Measurements from ENCODE around the gene SP7.
"Not testable (repeated sequence)": the region's sequence is repeated elsewhere in the genome, so short reads cannot be mapped to it uniquely, and the experiment has no call there.

SP7 gene

DNA sequence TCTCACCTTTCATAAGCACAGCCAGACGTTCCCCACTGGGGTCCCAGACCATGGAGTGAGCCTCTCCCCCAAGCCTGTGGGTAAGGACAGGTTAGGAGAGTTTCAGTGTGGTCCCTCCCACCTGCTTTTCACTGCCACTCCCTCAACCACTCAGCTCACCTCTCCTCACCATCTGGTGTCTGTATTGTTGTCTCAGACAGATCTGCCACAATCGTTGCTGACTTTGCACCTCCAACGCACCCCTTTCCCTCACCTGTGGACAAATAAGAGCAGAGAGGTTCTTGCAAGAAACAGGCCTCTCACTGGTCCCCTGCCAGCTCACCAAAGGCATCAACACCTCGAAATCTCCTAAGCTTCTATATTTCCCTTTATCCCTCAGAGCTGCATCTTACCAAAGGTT is 27.9 kb downstream of the SP7 start:
- no peak for DNase-seq

DNA sequence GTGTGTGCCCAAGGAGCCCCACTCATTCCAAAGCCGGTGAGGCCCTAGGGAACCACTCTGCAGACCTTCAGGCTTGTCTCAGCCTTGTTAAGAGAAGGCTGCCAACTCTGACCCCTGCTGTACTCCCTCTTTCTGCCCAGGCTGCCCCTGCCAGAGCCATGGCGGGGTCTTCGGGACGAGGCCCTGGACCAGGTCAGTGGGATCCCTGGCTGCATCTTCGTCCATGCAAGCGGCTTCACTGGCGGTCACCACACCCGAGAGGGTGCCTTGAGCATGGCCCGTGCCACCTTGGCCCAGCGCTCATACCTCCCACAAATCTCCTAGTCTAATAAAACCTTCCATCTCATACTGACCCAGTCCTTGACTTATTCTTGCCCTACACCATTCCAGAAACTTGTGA is 29.3 kb downstream of the SP7 start:
- DNase-seq, result no peak

DNA sequence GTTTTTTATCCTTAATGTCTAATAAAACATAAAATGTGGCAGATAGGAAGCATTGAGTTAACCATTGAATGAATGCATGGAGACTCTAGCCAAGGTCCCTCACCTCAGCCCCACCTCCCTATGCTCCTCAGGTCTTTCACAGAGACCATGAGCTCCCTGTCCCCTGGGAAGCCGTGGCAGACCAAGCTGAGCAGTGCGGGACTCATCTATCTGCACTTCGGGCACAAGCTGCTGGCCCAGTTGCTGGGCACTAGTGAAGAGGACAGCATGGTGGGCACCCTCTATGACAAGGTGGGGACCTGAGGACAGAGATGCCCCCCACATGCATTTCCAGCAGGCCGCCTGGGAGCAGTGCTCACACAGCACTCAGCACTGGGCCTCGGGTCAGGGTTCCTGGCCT is 33.3 kb downstream of the SP7 start:
- no peak for DNase-seq

DNA sequence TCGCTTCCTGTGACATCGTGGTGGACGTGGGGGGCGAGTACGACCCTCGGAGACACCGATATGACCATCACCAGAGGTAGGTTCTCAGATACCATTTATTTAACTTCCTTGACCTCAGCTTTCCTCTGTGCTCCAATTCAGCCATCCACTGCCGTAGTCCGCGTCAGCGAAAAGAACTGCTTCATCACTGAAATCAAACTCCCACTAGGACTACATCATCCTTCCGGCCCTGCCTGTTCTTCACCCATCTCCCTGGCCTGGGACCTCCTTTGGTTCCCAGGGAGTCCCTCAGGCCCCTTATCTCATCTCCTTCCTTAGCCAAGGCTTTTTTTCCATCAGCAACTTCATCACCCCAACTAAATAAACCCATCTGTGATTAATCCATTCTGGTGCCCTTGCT is 36.0 kb downstream of the SP7 start:
- DNase-seq, result peak; percentile 55

DNA sequence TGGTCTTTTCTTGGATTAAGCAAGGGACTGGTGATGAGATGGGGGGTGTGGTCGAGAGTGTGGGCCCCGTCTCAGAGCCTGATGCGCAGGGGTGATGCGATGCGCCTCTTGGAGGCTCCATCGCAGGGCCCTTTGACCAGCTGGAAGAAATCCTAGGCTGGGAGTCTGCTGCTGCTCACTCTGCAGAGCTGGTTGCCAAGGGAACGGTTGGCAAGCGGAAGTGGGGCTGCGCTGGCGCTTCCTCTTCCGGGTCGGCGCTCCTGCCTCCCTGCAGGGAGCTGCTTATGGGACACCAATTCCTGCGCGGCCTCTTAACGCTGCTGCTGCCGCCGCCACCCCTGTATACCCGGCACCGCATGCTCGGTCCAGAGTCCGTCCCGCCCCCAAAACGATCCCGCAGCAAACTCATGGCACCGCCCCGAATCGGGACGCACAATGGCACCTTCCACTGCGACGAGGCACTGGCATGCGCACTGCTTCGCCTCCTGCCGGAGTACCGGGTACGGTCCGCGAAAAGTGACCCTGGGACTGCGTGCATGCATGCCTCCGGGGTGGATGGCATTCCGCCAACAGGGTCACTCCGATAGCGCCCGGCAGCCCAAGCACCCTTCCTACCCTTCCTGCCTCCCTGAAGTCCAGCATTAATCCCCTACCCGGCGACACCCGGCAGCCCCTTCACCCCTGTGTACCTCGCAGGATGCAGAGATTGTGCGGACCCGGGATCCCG is 36.5 kb downstream of the SP7 start, which contains the start of gene MYG1:
Gene MYG1, plus strand, starts transcription at position 242 of the 727 bp plus-strand sequence. Its CDS starts 43 bp downstream, at position 285.
- DNase-seq, result peak; percentile 92

DNA sequence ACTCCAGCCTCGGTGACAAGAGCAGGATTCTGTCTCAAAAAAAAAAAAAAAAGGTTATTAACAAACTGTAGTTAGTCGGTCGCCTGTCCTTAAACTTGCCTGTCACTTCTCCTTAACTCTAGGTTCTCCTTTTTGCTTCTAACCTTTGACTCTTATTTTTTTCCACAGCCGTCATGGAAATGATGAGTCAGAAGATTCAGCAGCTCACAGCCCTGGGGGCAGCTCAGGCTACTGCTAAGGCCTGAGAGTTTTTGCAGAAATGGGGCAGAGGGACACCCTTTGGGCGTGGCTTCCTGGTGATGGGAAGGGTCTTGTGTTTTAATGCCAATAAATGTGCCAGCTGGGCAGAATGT is 37.1 kb downstream of the SP7 start:
- DNase-seq, result peak; percentile 52

DNA sequence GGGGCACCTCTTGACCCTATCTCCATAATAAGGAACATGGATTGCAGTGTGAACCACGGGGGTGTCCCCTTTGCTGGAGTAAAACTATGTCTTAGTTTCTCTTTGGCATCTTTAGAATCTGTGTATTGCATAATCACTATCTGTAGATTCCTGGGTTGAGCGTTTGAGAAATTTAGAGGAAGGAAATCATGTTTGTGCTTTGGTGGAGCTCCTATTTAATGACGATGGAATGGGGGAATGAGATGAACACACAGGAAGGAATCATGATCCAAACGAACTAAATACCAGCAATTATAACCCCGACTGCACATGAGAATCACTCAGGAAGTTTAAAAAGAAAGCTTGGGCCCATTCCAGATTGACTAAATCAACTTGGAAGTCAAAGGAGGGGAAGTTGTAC is 38.0 kb downstream of the SP7 start:
- no peak for DNase-seq

DNA sequence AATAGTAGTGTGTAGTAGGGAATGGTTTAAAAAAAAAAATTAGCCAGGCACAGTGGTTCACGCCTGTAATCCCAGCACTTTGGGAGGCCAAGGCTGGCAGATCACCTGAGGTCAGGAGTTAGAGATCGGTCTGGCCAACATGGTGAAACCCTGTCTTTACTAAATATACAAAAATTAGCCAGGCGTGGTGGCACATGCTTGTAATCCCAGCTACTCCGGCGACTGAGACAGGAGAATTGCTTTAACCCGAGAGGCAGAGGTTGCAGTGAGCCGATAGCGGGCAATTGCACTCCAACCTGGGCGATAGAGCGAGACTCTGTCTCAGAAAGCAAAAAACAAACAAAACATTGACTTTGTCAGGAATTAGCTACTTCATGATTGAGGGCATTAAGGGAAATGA is 39.0 kb downstream of the SP7 start:
- not testable (repeated sequence) for DNase-seq

DNA sequence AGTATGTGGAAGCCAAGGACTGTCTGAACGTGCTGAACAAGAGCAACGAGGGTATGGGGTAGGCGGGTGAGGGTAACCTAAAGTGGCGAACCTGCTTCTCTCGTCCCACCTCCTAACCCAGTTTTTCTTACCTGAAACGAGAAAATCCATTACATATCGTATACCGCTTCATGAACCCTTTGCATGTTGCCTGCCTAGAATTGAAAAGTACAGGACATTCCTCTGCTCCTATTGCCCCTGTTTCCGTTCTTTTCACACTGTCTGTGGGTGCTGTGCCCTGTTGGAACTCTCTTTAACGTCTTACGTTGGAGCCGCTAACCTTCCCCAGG is 40.3 kb downstream of the SP7 start:
- DNase-seq, result no peak

DNA sequence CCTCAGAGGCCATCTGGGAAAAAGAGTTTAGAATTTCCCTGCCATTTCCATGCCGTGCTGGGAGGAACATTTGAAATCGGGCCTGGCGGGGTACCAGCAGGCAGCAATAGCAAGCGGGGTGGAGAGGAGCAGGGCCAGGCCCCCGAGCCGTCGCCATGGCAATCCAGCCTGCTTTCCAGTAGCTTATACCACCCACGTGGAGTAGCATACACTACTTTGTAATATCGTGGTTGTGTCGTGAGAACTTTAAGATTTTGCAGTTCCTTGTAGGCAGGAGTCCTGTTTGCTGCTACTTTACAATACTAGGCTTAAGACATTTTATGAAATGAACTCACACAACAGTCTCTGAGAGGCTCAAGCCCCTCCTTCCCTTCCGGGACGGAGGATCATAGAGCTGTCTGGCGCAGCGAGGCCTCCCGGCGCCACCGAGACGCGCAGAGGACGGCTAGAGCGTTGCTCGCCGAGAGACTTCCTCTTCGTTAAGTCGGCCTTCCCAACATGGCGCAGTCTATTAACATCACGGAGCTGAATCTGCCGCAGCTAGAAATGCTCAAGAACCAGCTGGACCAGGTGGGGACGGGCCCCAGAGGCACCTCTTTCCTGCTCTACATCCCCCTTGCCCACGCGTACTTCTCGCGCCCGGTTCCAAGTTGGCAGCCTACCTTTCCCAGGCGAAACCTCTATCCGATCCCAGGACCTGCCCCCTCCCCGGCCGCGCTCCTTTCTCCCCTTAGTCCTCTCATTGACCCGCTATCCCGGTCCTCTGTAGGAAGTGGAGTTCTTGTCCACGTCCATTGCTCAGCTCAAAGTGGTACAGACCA is 40.9 kb downstream of the SP7 start, which contains the start of gene PFDN5:
Gene PFDN5, plus strand, starts transcription at position 473 of the 821 bp plus-strand sequence. Its CDS starts 26 bp downstream, at position 499.
- peak; percentile 91 for DNase-seq

DNA sequence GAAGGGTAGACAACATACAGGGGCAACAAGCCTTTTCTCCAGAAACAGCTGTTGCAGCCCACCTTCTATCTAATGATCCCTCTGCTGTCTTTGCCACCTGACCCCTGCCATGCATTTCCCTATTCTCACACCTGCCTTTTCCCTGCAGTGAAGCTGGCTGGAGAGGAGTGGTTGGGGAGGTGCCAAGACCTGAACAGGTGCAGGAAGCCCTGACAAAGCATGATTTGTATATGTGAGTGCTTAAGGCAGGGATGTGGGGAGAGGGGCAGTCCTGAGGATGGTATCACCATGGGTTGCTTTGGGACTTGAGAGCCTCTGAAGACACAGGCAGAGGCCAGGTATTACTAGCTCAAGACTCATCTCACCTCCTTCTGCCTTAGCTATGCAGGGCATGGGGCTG is 43.7 kb downstream of the SP7 start:
- no peak for DNase-seq

DNA sequence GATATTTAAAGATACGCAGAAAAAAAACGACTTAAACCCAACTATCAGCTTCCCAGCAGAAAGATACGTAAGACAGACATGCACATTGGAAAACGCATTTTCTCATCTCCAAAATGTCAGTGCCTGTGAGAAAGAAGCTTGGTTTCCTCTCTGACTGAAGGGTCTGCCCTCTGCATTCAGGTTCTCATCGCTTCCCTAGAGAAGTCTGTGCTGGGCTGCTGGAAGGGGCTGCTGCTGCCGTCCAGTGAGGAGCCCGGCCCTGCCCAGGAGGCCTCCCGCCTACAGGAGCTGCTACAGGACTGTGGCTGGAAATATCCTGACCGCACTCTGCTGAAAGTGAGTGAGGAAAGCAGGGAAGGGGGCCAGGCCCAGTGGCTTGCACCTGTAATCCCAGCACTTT is 45.5 kb downstream of the SP7 start:
- DNase-seq, result peak; percentile 34

DNA sequence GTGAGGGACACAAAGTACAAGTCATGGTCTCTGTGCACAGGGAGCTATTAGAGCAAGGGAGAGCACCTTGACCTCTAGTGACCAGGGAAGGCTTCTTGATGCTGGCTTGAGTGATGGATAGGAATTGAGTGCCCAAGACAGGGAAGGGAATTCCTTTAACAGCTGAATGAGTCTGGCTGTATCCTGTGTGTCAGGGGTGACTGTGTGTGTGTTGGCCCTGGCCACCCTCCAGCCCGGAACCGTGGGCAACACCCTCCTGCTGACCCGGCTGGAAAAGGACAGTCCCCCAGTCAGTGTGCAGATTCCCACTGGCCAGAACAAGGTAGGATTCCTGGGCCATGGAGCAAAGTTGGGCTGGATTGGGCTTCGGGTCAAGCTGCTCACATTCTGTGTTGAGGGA is 46.3 kb downstream of the SP7 start:
- DNase-seq, result no peak

DNA sequence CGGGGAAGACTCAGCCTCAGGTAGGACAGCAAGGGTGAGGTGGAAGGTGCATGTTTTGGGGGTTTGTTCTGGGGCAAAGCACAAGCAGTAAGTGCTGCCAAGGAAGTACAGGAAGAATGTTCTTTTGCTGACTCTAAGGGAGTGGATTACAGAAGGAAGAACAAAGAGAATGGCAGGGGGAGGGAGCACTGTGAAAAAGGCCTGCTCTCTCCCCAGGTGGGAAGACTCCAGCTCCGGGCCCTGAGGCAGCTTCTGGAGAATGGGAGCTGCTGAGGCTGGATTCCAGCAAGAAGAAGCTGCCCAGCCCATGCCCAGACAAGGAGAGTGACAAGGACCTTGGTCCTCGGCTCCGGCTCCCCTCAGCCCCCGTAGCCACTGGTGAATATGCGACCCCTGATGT is 47.8 kb downstream of the SP7 start:
- DNase-seq, result no peak

DNA sequence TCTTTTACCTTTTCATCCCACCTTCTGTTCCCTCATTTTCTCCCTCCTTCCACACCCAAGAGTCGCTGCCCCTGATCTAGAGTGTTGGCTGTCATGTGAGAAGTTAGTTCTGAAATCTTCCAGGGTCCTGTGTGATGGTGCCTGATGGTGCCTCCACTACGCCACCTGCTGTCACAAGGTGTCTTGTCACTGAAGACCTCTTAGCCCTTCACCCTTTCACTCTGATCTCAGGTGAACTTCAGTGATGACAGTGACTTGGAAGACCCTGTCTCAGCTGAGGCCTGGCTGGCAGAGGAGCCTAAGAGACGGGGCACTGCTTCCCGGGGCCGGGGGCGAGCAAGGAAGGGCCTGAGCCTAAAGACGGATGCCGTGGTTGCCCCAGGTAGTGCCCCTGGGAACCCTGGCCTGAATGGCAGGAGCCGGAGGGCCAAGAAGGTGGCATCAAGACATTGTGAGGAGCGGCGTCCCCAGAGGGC is 48.4 kb downstream of the SP7 start:
- peak; percentile 72 for DNase-seq

DNA sequence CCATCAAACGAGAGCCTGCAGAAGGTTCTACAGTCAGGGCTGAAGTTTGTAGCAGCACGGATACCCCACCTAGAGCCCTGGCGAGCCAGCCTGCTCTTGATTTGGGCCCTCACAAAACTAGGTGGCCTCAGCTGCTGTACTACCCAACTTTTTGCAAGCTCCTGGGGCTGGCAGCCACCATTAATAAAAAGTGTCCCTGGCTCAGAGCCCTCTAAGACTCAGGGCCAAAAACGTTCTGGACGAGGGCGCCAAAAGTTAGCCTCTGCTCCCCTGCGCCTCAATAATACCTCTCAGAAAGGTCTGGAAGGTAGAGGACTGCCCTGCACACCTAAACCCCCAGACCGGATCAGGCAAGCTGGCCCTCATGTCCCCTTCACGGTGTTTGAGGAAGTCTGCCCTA is 49.7 kb downstream of the SP7 start:
- no peak for DNase-seq

DNA sequence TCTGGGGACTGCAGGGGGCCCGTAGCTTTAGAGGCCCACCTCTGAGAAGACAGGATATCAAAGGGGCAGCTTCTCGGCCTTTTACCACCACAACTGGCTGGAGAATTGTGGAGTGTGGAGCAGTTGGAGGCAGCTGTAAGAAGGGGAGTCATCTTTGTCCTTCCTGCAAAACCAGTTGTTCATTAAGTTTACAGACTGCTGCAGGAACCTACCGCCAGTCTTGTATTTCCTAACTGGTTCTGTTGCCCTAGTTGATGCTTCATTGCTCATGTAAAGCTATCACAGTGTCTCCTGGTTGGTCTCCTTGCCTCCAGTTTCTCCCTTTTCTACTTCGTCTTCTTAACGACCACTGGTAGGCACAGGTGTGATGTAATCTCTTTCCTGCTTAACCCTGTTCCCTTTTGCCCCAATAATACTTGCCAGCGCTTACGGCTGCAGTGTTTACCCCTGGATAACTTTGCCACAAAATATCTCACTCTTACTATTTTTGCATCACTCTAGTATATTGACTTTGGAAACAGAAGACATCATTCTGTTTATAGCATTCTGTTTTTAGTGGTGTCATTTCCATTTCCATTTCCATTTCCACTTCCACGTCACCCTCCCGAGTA is 56.2 kb downstream of the SP7 start:
- no peak for DNase-seq

DNA sequence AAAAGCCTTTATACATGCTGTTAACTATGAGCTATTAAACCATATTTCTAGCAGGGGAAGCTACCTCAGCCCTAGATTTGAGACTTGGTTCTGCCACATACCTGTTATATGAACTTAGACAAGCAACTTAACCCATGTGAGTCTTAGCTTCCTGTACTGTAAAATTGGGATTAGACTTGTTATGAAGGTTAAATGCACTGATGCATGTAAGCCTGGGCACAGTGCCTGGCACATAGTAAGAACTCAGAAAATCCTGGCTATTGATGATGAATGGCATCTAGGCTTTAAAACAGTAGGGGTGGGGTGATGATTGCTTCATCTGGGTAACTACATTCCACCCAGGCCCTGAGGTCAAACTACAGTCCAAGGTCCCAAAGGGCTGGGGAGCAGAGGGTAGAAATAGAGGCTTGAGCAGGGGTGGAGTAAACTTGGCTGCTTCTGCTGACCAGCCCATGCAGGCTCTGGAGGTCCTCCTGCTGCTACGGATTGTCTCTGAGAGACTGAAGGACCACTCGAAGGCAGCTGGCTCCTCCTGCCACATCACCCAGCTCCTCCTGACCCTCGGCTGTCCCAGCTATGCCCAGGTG is 56.8 kb downstream of the SP7 start:
- no peak for DNase-seq

DNA sequence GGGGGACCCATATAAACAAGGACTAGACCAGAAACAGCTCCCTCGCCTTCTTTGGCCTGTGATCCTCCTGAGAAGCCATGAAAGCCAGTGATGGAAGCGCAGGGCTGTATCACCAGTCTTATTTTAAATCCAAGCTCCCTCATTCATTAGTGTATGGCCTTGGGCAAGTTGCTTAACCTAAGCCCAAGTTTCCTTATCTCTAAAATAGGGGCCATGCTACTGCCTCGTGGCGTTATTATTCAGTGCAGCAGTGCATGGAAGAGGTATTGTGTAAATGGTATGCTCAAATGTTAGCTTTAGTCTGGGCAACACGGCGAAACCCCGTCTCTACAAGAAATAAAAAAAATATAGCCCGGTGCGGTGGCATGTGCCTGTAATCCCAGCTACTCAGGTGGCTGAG is 58.2 kb downstream of the SP7 start:
- DNase-seq, result no peak

Data from stimulated activated CD4-positive, alpha-beta T cell treated with anti-CD3 and anti-CD28 coated beads, Interleukin-15, amount 100 ng/mL, for 24 hours (primary cell).